ENCODE data around the gene PLPPR5.

Gene PLPPR5

DNA sequence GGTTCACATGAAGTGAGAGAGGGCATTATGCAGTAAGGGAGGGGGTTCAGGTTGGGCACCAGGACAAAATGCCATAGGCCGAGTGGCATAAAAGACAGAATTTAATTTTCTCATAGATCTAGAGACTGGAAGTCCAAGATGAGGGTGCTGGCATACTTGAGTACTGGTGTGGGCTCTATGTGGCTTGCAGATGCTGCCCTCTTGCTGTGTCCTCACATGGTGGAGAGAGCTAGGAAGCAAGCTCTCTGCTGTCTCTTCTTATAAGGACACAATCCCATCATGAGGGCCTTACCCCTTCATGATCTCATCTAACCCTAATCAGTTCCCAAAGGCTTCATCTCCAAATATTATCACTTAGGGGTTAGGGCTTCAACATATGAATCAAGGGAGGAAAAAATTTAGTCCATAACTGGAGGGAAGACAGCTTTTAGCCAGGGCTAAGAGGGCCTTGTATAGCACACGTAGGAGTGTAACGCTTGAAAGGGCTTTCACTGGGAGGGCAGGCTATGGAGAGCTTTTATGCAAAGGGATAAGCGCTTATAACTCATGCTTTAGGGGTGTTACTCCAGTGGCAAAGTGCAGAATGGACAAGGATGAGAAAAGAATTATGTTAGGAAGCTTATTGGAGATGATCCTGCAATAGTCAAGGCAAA, 64.5 kb downstream of the PLPPR5 start:
- no peaks in the 10 kb centered on the region for H3K4me1 ChIP-seq (ENCODE audit: control insufficient read depth, insufficient read depth, low read length)
- H3K27me3 ChIP-seq (ENCODE audit: control insufficient read depth, insufficient read depth, low read length): no peaks in the 10 kb centered on the region
- no peak overlapping the region for H3K4me3 ChIP-seq (ENCODE audit: low read length)
- WGBS (ENCODE audit: insufficient coverage, insufficient read length): no CpG with 5 or more reads among the region's 4 CpGs
- no peaks in the 10 kb centered on the region for H3K36me3 ChIP-seq (ENCODE audit: control insufficient read depth, insufficient read depth, low read length)
- no peaks in the 10 kb centered on the region for H3K9me3 ChIP-seq (ENCODE audit: control insufficient read depth, insufficient read depth, low read length)
- DNase-seq (ENCODE audit: low read depth, low spot score): no peak
- H3K27ac ChIP-seq (ENCODE audit: low read length): no peak overlapping the region

DNA sequence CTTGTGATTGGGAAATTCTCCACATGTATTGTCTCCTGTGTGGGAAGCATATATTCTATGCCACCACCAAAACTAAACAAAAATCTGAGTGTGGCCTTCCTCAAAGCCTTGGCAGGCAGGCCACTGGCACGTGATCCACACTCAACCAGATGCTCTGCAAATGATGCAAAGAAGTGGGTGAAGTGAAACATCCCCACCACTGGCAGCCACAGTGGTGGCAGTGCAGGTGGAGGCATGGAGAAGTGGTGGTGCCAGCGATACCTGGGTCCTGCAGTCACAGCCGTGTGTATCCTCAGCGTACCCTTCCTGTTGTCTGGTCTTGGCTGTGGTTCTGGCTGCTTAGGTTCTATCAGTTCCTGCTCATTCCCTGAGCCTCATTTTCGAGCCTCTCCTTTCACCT, 65.2 kb downstream of the PLPPR5 start:
- H3K27ac ChIP-seq (ENCODE audit: low read length): no peak overlapping the region
- H3K4me3 ChIP-seq (ENCODE audit: low read length): no peak overlapping the region
- no peaks in the 10 kb centered on the region for H3K27me3 ChIP-seq (ENCODE audit: control insufficient read depth, insufficient read depth, low read length)
- H3K36me3 ChIP-seq (ENCODE audit: control insufficient read depth, insufficient read depth, low read length): no peaks in the 10 kb centered on the region
- H3K4me1 ChIP-seq (ENCODE audit: control insufficient read depth, insufficient read depth, low read length): no peaks in the 10 kb centered on the region
- no peaks in the 10 kb centered on the region for H3K9me3 ChIP-seq (ENCODE audit: control insufficient read depth, insufficient read depth, low read length)
- DNase-seq (ENCODE audit: low read depth, low spot score): no peak
- no CpG with 5 or more reads among the region's 5 CpGs for WGBS (ENCODE audit: insufficient coverage, insufficient read length)

DNA sequence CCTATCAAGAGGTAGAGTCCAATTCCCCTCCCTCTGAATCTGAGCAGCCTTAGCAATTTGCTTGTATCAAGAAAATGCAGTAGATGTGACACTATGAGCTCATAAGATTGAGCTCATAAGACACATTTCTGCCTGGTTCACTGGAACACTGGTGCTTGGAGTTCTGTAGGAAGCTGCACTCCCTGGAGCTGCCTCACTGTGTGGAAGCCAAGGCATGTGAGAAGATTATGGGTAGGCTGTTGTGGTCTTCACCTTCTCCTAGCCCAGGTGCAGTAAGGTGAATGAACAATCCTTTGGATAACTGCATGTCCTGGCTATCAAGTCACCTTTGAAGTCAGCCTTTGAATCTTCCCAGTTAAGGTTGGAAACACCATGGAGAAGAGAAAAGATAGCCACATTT, 67.3 kb downstream of the PLPPR5 start:
- no peak for DNase-seq (ENCODE audit: low read depth, low spot score)

DNA sequence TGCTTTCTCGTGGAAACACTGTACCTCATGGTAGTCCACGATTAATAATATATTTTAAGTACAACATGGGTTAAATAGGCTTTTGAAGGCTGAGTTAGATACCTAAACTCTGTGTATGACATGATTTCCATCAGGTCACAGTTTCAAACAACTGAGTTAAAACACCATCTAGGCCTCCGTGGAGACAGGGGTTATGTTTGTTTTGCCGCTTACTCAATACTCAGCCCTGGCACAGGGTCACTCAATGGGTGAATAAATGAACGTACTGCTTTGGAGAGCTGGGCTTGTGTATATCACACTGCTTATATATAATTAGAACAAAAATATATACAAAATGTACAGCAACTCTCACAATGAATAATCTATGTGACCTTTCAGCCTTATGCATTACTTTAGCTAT, 72.5 kb downstream of the PLPPR5 start:
- Histone ChIP-seq H3K27me3 (ENCODE audit: control insufficient read depth, insufficient read depth, low read length) (no peaks in the 10 kb centered on the region), H3K4me1 (ENCODE audit: control insufficient read depth, insufficient read depth, low read length) (no peaks in the 10 kb centered on the region), H3K4me3 (ENCODE audit: low read length) (no peak overlapping the region), H3K36me3 (ENCODE audit: control insufficient read depth, insufficient read depth, low read length) (no peaks in the 10 kb centered on the region), H3K9me3 (ENCODE audit: control insufficient read depth, insufficient read depth, low read length) (no peaks in the 10 kb centered on the region), H3K27ac (ENCODE audit: low read length) (no peak overlapping the region)
- DNase-seq (ENCODE audit: low read depth, low spot score): no peak
- WGBS (ENCODE audit: insufficient coverage, insufficient read length): no CpG with 5 or more reads among the region's 5 CpGs

More for the DNA sequence above, 67.3 kb downstream of the PLPPR5 start:
- Histone ChIP-seq H3K4me3 (ENCODE audit: low read length) (no peak overlapping the region), H3K27ac (ENCODE audit: low read length) (no peak overlapping the region), H3K27me3 (ENCODE audit: control insufficient read depth, insufficient read depth, low read length) (no peaks in the 10 kb centered on the region), H3K4me1 (ENCODE audit: control insufficient read depth, insufficient read depth, low read length) (no peaks in the 10 kb centered on the region), H3K9me3 (ENCODE audit: control insufficient read depth, insufficient read depth, low read length) (no peaks in the 10 kb centered on the region), H3K36me3 (ENCODE audit: control insufficient read depth, insufficient read depth, low read length) (no peaks in the 10 kb centered on the region)

DNA sequence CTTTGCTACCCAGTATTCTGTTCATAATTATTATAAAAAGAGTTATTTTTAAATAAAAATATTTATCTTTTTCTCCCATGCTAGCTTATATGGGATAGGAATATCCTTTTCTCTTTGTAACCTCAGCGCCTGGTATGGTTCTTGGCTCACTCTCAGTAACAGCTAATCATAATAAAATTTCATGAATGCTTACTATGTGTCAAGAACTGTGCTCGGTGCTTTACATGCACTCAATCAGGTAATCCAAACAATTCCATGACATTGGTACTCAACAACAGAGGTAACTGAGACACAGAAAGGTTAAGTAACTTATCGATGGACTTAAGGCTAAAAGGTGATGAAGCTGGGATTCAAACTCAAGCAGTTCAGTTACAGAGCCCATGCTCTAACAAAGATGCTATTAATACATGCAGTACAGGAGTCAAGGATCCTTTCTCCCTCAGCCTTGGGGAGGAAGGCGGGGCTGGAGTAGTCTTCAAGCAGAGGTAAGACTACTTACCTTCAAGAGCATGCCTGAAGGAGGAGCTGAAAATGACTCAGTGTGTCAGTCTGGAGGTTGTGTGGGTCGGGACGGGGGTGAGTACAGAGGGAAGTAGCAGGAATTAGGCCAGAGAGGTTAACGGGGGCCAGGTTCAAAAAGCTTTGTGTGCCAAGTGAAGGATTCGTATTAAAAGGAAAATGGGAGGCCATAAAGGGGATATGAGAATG, 73.4 kb downstream of the PLPPR5 start:
- Histone ChIP-seq H3K27me3 (ENCODE audit: control insufficient read depth, insufficient read depth, low read length) (no peaks in the 10 kb centered on the region), H3K27ac (ENCODE audit: low read length) (no peak overlapping the region), H3K9me3 (ENCODE audit: control insufficient read depth, insufficient read depth, low read length) (no peaks in the 10 kb centered on the region), H3K4me3 (ENCODE audit: low read length) (no peak overlapping the region), H3K4me1 (ENCODE audit: control insufficient read depth, insufficient read depth, low read length) (no peaks in the 10 kb centered on the region), H3K36me3 (ENCODE audit: control insufficient read depth, insufficient read depth, low read length) (no peaks in the 10 kb centered on the region)
- no peak for DNase-seq (ENCODE audit: low read depth, low spot score)
- WGBS (ENCODE audit: insufficient coverage, insufficient read length): 100% methylated on average over 1 of the region's 8 CpGs

DNA sequence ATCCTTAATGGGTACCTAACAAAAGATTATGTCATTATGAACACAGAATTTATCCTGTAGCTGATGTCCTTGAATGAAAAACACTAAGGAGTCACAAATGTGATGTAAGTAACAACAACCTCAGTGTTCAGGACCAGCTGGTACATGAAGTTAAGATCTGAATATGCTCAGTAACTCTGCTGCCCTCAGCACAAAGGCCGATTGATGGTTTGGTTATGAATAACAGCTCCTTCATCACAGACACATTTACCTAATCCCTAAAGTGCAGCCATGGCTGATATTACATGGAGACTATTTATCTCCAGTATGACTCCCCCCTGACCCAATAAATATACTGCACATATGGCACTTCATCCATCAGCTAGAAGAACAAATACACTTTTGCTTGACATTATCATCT, 75.2 kb downstream of the PLPPR5 start:
- Histone ChIP-seq H3K36me3 (ENCODE audit: control insufficient read depth, insufficient read depth, low read length) (no peaks in the 10 kb centered on the region), H3K4me1 (ENCODE audit: control insufficient read depth, insufficient read depth, low read length) (no peaks in the 10 kb centered on the region), H3K27ac (ENCODE audit: low read length) (no peak overlapping the region), H3K4me3 (ENCODE audit: low read length) (no peak overlapping the region), H3K9me3 (ENCODE audit: control insufficient read depth, insufficient read depth, low read length) (no peaks in the 10 kb centered on the region), H3K27me3 (ENCODE audit: control insufficient read depth, insufficient read depth, low read length) (no peaks in the 10 kb centered on the region)
- no CpG with 5 or more reads among the region's 1 CpG for WGBS (ENCODE audit: insufficient coverage, insufficient read length)
- DNase-seq (ENCODE audit: low read depth, low spot score): no peak

GRCh38 chr1:98926597-98926996, 78.1 kb downstream of the PLPPR5 start:
- H3K27me3 ChIP-seq (ENCODE audit: control insufficient read depth, insufficient read depth, low read length): no peaks in the 10 kb centered on the region
- H3K4me1 ChIP-seq (ENCODE audit: control insufficient read depth, insufficient read depth, low read length): no peaks in the 10 kb centered on the region
- no peak overlapping the region for H3K27ac ChIP-seq (ENCODE audit: low read length)
- H3K9me3 ChIP-seq (ENCODE audit: control insufficient read depth, insufficient read depth, low read length): no peaks in the 10 kb centered on the region
- H3K4me3 ChIP-seq (ENCODE audit: low read length): no peak overlapping the region
- no peaks in the 10 kb centered on the region for H3K36me3 ChIP-seq (ENCODE audit: control insufficient read depth, insufficient read depth, low read length)
- WGBS (ENCODE audit: insufficient coverage, insufficient read length): no CpG with 5 or more reads among the region's 4 CpGs
- DNase-seq (ENCODE audit: low read depth, low spot score): no peak

GRCh38 chr1:98924977-98925376, 79.7 kb downstream of the PLPPR5 start:
- WGBS (ENCODE audit: insufficient coverage, insufficient read length): no CpG with 5 or more reads among the region's 1 CpG
- Histone ChIP-seq H3K4me3 (ENCODE audit: low read length) (no peak overlapping the region), H3K9me3 (ENCODE audit: control insufficient read depth, insufficient read depth, low read length) (no peaks in the 10 kb centered on the region), H3K4me1 (ENCODE audit: control insufficient read depth, insufficient read depth, low read length) (no peaks in the 10 kb centered on the region), H3K36me3 (ENCODE audit: control insufficient read depth, insufficient read depth, low read length) (no peaks in the 10 kb centered on the region), H3K27ac (ENCODE audit: low read length) (no peak overlapping the region), H3K27me3 (ENCODE audit: control insufficient read depth, insufficient read depth, low read length) (no peaks in the 10 kb centered on the region)
- no peak for DNase-seq (ENCODE audit: low read depth, low spot score)

DNA sequence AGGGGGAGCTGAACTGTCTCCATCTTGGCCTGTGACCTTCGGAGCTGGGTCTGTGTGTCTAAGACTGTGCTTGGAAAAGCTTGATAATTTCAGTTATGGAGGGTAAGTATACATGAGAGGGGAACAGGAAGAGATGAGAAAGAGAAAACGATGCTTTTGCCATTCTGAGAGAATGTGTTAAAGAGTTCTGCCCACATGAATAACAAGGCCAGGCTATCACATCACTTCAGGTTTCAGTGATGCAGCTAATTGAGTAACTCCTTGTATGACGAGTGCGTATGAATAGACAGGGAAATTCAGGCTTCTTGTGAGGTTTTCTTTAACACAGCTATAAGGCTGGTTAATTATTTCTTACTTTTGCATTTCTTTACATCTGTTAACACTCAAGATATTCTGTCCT, 81.0 kb downstream of the PLPPR5 start:
- no CpG with 5 or more reads among the region's 4 CpGs for WGBS (ENCODE audit: insufficient coverage, insufficient read length)
- no peak overlapping the region for H3K27ac ChIP-seq (ENCODE audit: low read length)
- no peaks in the 10 kb centered on the region for H3K27me3 ChIP-seq (ENCODE audit: control insufficient read depth, insufficient read depth, low read length)
- H3K36me3 ChIP-seq (ENCODE audit: control insufficient read depth, insufficient read depth, low read length): no peaks in the 10 kb centered on the region
- H3K9me3 ChIP-seq (ENCODE audit: control insufficient read depth, insufficient read depth, low read length): no peaks in the 10 kb centered on the region
- no peak for DNase-seq (ENCODE audit: low read depth, low spot score)
- H3K4me3 ChIP-seq (ENCODE audit: low read length): no peak overlapping the region
- H3K4me1 ChIP-seq (ENCODE audit: control insufficient read depth, insufficient read depth, low read length): peaks cover 1% of the 10 kb centered on the region; the same call in 1 of the 2 replicates

GRCh38 chr1:98921817-98922216, 82.8 kb downstream of the PLPPR5 start:
- no CpG with 5 or more reads among the region's 2 CpGs for WGBS (ENCODE audit: insufficient coverage, insufficient read length)
- DNase-seq (ENCODE audit: low read depth, low spot score): no peak
- Histone ChIP-seq H3K36me3 (ENCODE audit: control insufficient read depth, insufficient read depth, low read length) (no peaks in the 10 kb centered on the region), H3K27ac (ENCODE audit: low read length) (no peak overlapping the region), H3K9me3 (ENCODE audit: control insufficient read depth, insufficient read depth, low read length) (no peaks in the 10 kb centered on the region), H3K4me3 (ENCODE audit: low read length) (no peak overlapping the region), H3K4me1 (ENCODE audit: control insufficient read depth, insufficient read depth, low read length) (peaks cover 1% of the 10 kb centered on the region; the same call in 1 of the 2 replicates), H3K27me3 (ENCODE audit: control insufficient read depth, insufficient read depth, low read length) (no peaks in the 10 kb centered on the region)

All from iPS DF 6.9 (cell line).